ENCODE results near the gene LRRIQ1. TPM values are rescaled to one million over a fixed set of nuclear protein-coding genes. Genes with fewer than 3 reads are reported as not detected.

Gene LRRIQ1
- total RNA-seq, 1 experiment from 2014 or later: 0.70 TPM

GRCh38 chr12:85029456-85029855, 6.7 kb upstream of the LRRIQ1 start:
- Mint-ChIP-seq H3K4me3 (ENCODE audit: unreplicated experiment) (no peak overlapping the region), H3K27me3 (ENCODE audit: insufficient read depth, unreplicated experiment) (no peaks in the 10 kb centered on the region), H3K36me3 (ENCODE audit: insufficient read depth, unreplicated experiment) (no peaks in the 10 kb centered on the region), H3K4me1 (ENCODE audit: insufficient read depth, unreplicated experiment) (no peaks in the 10 kb centered on the region), H3K27ac (ENCODE audit: low read depth, unreplicated experiment) (no peak overlapping the region), H3K9me3 (ENCODE audit: unreplicated experiment) (no peaks in the 10 kb centered on the region)
- TF ChIP-seq CTCF (IDR thresholded peaks at IDR 0.05; ENCODE audit: unreplicated experiment): peak; percentile 43
- intact Hi-C loops (cut with micrococcal nuclease): loop anchor here (1.0 kb wide), 2 partner anchors 116 to 155 kb away; no protein-coding TSS in a partner anchor
- ChIA-PET CTCF (interaction anchor here (0.6 to 7.6 kb wide), 25 partner anchors 9 to 1382 kb away, joined by 3 to 282 read pairs (median 5); partner anchors contain the start of gene SLC6A15), POLR2A (interaction anchor here (0.9 to 3.5 kb wide), 6 partner anchors 9 to 157 kb away, joined by 3 to 33 read pairs (median 6); partner anchors contain the start of gene SLC6A15)
- peak; percentile 44 for DNase-seq (ENCODE audit: unreplicated experiment)
- no TSS peak for BruUV-seq (replicated peaks)

GRCh38 chr12:85036733-85037132, 582 bp downstream of the LRRIQ1 start:
- Mint-ChIP-seq H3K4me3 (ENCODE audit: unreplicated experiment) (peak overlapping the region; percentile 92), H3K4me1 (ENCODE audit: insufficient read depth, unreplicated experiment) (no peaks in the 10 kb centered on the region), H3K27me3 (ENCODE audit: insufficient read depth, unreplicated experiment) (peaks cover 11% of the 10 kb centered on the region), H3K36me3 (ENCODE audit: insufficient read depth, unreplicated experiment) (no peaks in the 10 kb centered on the region), H3K27ac (ENCODE audit: low read depth, unreplicated experiment) (peak overlapping the region; percentile 88), H3K9me3 (ENCODE audit: unreplicated experiment) (no peaks in the 10 kb centered on the region)
- no peak for DNase-seq (ENCODE audit: unreplicated experiment)
- intact Hi-C loops (cut with micrococcal nuclease): loop anchor here (10.0 kb wide), 1 partner anchor 292 kb away; no protein-coding TSS in a partner anchor
- no peak for TF ChIP-seq CTCF (IDR thresholded peaks at IDR 0.05; ENCODE audit: unreplicated experiment)
- POLR2A ChIA-PET: interaction anchor here (0.5 to 3.2 kb wide), 5 partner anchors 16 to 180 kb away, joined by 3 to 30 read pairs (median 3); partner anchors contain the start of gene SLC6A15
- CTCF ChIA-PET: interaction anchor here (0.5 to 2.3 kb wide), 11 partner anchors 11 to 723 kb away, joined by 3 to 11 read pairs (median 3); no protein-coding TSS in a partner anchor
- TSS peak; percentile 87 for BruUV-seq (replicated peaks)

- H3K9me3 Mint-ChIP-seq (ENCODE audit: unreplicated experiment): no peaks in the 10 kb centered on the region
- no peak for TF ChIP-seq CTCF (IDR thresholded peaks at IDR 0.05; ENCODE audit: unreplicated experiment)
- no peaks in the 10 kb centered on the region for H3K4me1 Mint-ChIP-seq (ENCODE audit: insufficient read depth, unreplicated experiment)
- no peak for DNase-seq (ENCODE audit: unreplicated experiment)
- H3K27me3 Mint-ChIP-seq (ENCODE audit: insufficient read depth, unreplicated experiment): peaks cover 11% of the 10 kb centered on the region
- no peak overlapping the region for H3K27ac Mint-ChIP-seq (ENCODE audit: low read depth, unreplicated experiment)
- CTCF ChIA-PET: no interaction called here
- H3K36me3 Mint-ChIP-seq (ENCODE audit: insufficient read depth, unreplicated experiment): no peaks in the 10 kb centered on the region
- POLR2A ChIA-PET: no interaction called here
- intact Hi-C loops (cut with micrococcal nuclease): no loop called here
- no peak overlapping the region for H3K4me3 Mint-ChIP-seq (ENCODE audit: unreplicated experiment)
- no TSS peak for BruUV-seq (replicated peaks)
Observed at GRCh38 chr12:85041395-85041794, 5.2 kb downstream of the LRRIQ1 start.

GRCh38 chr12:85043829-85044228, 7.7 kb downstream of the LRRIQ1 start:
- Mint-ChIP-seq H3K4me1 (ENCODE audit: insufficient read depth, unreplicated experiment) (no peaks in the 10 kb centered on the region), H3K9me3 (ENCODE audit: unreplicated experiment) (no peaks in the 10 kb centered on the region), H3K36me3 (ENCODE audit: insufficient read depth, unreplicated experiment) (no peaks in the 10 kb centered on the region), H3K27me3 (ENCODE audit: insufficient read depth, unreplicated experiment) (no peaks in the 10 kb centered on the region), H3K4me3 (ENCODE audit: unreplicated experiment) (no peak overlapping the region), H3K27ac (ENCODE audit: low read depth, unreplicated experiment) (no peak overlapping the region)
- CTCF ChIA-PET: interaction anchor here (1.5 kb wide), 1 partner anchor 13 kb away, joined by 8 read pairs; no protein-coding TSS in a partner anchor
- TF ChIP-seq CTCF (IDR thresholded peaks at IDR 0.05; ENCODE audit: unreplicated experiment): no peak
- POLR2A ChIA-PET: no interaction called here
- intact Hi-C loops (cut with micrococcal nuclease): no loop called here
- no TSS peak for BruUV-seq (replicated peaks)
- DNase-seq (ENCODE audit: unreplicated experiment): no peak

Measured in MCF 10A (cell line).